DMS53 treated with DMSO at 0.1 percent for 48 hours (cell line): ENCODE measurements around the gene FOXK1.

Experiments used
- DNase-seq: peaks from one replicate; lab custom pipeline; 2025; ENCODE audit not compliant: unreplicated experiment; lab: John Stamatoyannopoulos, UW

The FOXK1 gene

GRCh38 chr7:4815609-4816418 is 133.7 kb downstream of the FOXK1 start:
- DNase-seq, result no peak

DNA sequence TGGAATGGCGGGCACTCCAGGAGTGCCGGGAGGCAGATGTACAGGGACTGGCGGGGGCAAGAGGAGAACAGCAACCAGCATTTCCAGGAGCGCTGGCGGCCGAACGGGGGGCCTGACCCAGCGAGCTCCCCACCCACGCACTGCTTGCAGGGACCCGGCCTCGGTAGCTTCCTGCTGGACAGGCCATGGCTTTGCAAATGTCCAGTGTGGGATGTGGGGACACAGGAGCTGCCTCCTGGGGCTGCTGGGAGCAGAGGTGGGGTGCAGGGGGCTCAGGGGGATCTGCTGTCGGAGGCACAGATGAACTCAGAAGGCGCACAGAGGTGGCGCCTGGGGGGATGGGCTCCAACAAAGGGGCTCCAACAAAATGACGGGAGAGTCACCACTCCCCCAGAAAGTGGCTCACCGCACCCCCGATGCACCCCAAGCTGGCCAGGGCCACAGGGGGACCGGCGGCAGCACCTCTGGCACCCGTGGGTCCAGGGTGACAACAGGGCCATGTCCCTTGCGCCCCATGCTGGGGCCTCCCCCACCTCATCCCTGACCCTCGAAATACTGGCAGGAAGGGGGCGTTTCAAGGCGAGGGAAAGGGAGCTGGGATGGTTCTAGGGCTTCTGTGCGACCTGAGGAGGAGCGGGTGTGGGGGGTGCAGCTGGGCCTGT is 134.5 kb downstream of the FOXK1 start:
- no peak for DNase-seq

GRCh38 chr7:4817178-4817901 is 135.2 kb downstream of the FOXK1 start:
- DNase-seq, result no peak

- no peak for DNase-seq
These were observed 136.1 kb downstream of the FOXK1 start for GRCh38 chr7:4818000-4818794.

DNA sequence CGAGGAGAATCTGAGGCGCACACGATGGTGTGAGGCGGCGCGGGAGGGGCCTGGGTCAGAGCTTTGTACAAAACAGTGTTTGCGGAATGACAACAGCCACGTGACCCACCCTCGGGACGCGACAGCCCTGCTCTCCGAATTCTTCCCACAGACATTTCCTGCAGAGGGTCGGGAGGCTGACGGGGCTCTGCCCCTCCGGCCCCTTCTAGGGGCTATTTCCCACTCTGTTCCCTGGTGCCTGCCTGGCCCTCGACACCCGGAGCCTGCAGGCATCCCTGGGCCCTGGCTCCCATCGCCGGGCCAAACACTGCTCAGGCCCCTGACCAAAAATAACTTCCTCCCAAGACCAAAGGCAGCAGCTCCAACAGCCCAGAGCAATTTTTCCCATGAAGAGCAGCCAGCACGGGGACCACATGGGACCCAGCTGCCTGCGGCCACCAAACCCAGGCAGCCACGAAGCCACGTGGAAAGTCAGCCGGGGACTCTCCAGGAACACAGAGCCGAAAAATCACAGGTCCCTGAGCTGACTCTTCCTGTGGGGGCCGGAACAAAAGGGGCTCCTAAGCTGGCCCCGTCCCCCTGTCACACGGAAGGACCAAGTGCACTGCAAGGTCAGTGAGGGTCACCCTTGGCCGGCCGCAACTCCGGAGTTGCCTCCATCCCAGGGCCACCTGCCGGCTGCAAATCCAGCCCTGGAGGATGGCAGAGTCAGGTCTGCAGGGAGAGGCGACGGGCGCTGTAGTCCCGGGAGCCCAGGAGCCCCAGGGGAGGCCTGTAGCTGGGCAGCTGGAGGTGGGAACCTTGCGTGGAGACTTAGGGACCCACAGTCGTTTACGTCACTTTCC is 137.7 kb downstream of the FOXK1 start:
- no peak for DNase-seq

DNA sequence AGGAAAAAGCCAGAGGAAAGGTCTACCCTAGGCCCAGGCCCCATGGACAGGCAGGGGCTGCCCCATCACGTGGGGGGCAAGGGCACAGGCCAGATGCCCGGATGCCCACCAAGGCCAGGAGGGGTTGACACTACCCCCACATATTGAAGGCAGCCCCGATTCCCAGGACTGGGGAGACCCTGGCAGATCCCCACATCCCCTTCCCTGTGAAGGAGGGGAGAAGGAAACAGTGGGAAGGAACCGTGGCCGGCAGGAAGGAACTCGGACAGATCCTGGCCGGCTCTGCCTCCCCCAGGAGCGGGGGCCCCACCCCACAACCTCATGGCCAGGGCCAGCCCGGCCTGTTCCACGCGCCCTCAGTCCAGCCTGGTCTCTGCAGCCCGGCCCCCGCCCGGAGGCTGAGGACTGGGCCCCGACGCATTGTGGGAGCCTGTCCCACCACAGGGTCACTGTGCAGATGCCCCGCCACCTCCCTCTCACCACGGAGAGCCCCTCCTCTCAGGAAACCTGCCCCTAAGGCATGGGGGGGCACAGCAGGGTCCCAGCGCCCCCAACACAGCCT is 138.4 kb downstream of the FOXK1 start:
- no peak for DNase-seq
